Fibroblast of pulmonary artery (primary cell): ENCODE data around the gene ULK1.
"Not testable (repeated sequence)": the region's sequence is repeated elsewhere in the genome, so short reads cannot be mapped to it uniquely, and the experiment has no call there.

Experiments used
- DNase-seq: peaks from one replicate; pipeline ENCODE4 v3.0.0-alpha.2; 2010; ENCODE audit warnings: low read depth
- H3K4me3 ChIP-seq: replicated peaks from 2 replicates; pipeline ENCODE4 v1.5.1; 2011; ENCODE audit warnings: low read depth, mild to moderate bottlenecking, control low read depth, low read length, moderate library complexity
- CTCF ChIP-seq: IDR thresholded peaks from 2 replicates; pipeline ENCODE4 v1.5.1; 2011; ENCODE audit warnings: mild to moderate bottlenecking, control low read depth, low read length, inconsistent platforms; ENCODE audit errors: missing control alignments

Gene ULK1

DNA sequence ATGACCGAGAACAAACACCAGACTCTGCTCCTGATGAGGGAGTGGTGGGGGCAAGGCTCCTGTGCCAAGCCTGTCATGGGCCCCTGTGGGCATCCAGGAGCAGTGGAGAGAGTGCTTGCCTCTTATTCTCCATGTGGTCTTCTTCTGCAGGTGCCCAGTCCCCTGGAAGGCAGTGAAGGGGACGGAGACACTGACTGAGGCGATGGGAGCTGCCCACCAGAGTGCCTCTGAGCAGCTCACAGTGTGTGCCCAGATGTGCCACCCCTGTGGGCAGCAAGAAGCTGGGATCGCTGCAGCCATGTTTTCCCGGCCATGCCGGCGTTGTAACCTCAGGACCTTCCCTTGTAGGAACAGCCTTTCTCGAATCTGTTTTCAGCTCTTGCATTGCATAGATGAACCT lies 49.0 kb downstream of the ULK1 start:
- DNase-seq = no peak
- H3K4me3 ChIP-seq = no peak overlapping the region
- no peak for TF ChIP-seq CTCF

- H3K4me3 ChIP-seq = no peak overlapping the region
- DNase-seq = no peak
Measured at GRCh38 chr12:131943876-131944275, 49.5 kb downstream of the ULK1 start.

DNA sequence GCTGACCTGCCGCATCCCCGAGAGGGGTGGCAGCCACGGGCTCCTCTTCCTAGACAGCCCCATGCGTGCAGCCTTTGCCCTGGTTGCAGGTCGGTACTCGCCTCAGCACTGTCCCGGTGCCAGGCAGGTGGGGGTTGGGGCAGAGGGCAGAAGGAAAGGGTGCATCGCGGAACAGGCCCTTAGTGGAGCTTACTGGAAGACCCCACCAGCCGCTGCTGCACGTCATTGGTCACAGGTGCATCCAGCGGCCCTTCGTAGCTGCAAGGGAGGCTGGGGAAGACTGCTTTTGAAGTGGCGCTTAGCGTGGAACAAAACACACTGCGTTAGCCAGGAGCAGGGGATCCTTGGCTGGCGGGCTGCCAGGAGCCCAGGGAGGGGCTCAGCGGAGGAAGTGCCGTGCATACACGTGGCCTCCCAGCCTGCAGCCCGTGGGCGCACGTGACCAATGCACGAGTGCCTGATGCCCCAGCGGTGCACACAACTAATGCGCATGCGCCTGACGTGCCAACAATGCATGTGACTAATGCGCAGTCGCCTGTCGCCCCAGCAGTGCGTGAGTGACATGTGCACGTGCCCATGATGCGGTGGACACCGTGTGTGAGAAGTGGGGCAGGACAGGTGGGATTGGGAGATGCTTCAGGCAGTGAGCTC lies 50.3 kb downstream of the ULK1 start:
- DNase-seq = no peak
- no peak overlapping the region for H3K4me3 ChIP-seq
- no peak for TF ChIP-seq CTCF

More at GRCh38 chr12:131943876-131944275, 49.5 kb downstream of the ULK1 start:
- TF ChIP-seq CTCF = no peak

DNA sequence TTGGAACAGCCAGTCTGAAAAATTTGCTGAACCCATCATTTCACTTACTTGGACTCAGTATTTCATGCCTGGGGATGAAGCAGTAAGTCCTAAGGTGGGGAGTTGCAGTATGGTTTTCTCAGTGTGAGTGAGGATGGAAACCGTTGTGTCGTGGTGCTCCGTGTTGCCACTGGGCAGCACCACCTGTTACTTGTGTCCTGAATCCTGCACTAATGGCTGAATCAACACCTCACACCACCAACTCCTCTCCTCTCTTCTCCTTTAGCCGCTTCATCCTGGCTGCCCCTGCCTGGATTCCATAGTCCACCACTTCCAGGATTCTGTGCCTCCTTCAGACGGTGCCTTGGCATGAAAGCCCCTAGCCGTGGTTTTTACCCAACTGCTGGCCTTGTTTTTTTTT lies 52.3 kb downstream of the ULK1 start:
- no peak for DNase-seq
- no peak overlapping the region for H3K4me3 ChIP-seq
- TF ChIP-seq CTCF = no peak

DNA sequence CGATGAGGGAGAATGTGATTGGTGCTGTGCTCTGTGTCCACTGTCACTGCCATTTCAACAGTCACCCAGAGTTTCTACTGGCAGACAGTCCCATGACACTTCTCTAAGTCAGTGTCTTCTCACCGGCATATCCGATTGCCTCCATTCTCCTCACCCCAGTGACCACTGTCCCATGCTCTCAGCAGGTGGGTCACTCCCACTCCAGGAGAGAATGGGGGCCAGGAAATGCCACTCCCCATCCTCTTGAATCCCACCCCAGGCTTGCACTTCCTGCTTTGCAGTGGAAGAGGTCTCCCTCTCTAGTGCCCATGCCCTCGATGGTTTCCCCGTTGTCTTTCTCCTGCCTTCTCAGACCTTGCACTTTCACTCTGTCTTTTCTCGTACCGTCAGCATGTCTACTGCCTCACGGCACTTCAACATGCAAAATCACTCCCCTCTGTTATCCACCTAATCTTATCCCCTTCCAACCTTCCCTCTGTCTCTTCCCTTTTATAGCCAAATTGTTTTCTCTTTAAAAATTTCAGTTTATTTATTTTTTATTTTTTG lies 53.1 kb downstream of the ULK1 start:
- no peak for TF ChIP-seq CTCF
- DNase-seq = no peak
- H3K4me3 ChIP-seq = no peak overlapping the region

DNA sequence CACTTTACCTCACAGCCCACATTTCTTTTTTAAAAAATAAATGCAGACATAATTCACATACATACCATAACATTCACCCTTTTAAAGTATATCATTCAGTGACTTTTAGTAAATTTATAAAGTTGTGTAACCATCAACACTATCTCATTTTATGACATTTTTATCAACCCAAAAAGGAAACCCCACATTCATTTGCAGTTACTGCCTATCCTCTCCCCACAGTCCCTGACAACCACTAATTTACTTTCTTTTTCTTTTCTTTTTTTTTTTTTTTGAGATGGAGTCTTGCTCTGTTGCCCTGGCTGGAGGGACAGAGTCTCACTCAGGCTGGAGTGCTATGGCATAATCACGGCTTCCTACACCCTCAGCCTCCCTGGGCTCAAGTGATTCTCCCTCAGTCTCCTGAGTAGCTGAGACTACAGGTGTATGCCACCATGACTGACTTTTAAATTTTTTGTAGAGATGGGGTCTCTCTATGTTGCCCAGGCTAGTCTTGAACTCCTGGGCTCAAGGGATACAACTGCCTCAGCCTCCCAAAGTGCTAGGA lies 53.8 kb downstream of the ULK1 start:
- TF ChIP-seq CTCF = no peak
- DNase-seq = no peak
- no peak overlapping the region for H3K4me3 ChIP-seq

- H3K4me3 ChIP-seq = peak overlapping the region; percentile 57
- not testable (repeated sequence) for DNase-seq
Measured at GRCh38 chr12:131948713-131949430, 54.5 kb downstream of the ULK1 start.
